ENCODE measurements around the gene ZNF143.

The ZNF143 gene

GRCh38 chr11:9516113-9516512 is 55.3 kb downstream of the ZNF143 start:
- DNase-seq (ENCODE audit: low read depth): no peak
- no peak overlapping the region for H3K4me3 ChIP-seq (ENCODE audit: control insufficient read depth, low read depth, low read length)
- no peak for TF ChIP-seq CTCF (conservative IDR thresholded peaks at IDR 0.05; ENCODE audit: control insufficient read depth, insufficient read depth, low read depth, low read length)

- no peak for DNase-seq (ENCODE audit: low read depth)
- no peak for TF ChIP-seq CTCF (conservative IDR thresholded peaks at IDR 0.05; ENCODE audit: control insufficient read depth, insufficient read depth, low read depth, low read length)
- no peak overlapping the region for H3K4me3 ChIP-seq (ENCODE audit: control insufficient read depth, low read depth, low read length)
Measured at GRCh38 chr11:9518835-9519410, 58.1 kb downstream of the ZNF143 start.

GRCh38 chr11:9524001-9524400 is 63.2 kb downstream of the ZNF143 start:
- H3K4me3 ChIP-seq (ENCODE audit: control insufficient read depth, low read depth, low read length): no peak overlapping the region
- DNase-seq (ENCODE audit: low read depth): no peak
- TF ChIP-seq CTCF (conservative IDR thresholded peaks at IDR 0.05; ENCODE audit: control insufficient read depth, insufficient read depth, low read depth, low read length): no peak

- no peak for TF ChIP-seq CTCF (conservative IDR thresholded peaks at IDR 0.05; ENCODE audit: control insufficient read depth, insufficient read depth, low read depth, low read length)
- DNase-seq (ENCODE audit: low read depth): no peak
- no peak overlapping the region for H3K4me3 ChIP-seq (ENCODE audit: control insufficient read depth, low read depth, low read length)
Measured at GRCh38 chr11:9525116-9525515, 64.3 kb downstream of the ZNF143 start.

GRCh38 chr11:9527481-9528135 is 66.8 kb downstream of the ZNF143 start:
- peak; percentile 91 for DNase-seq (ENCODE audit: low read depth)
- no peak for TF ChIP-seq CTCF (conservative IDR thresholded peaks at IDR 0.05; ENCODE audit: control insufficient read depth, insufficient read depth, low read depth, low read length)
- no peak overlapping the region for H3K4me3 ChIP-seq (ENCODE audit: control insufficient read depth, low read depth, low read length)

- no peak overlapping the region for H3K4me3 ChIP-seq (ENCODE audit: control insufficient read depth, low read depth, low read length)
- no peak for DNase-seq (ENCODE audit: low read depth)
- no peak for TF ChIP-seq CTCF (conservative IDR thresholded peaks at IDR 0.05; ENCODE audit: control insufficient read depth, insufficient read depth, low read depth, low read length)
Measured at GRCh38 chr11:9528136-9528501, 67.3 kb downstream of the ZNF143 start.

All from fibroblast of mammary gland (primary cell).